HG02571 (cell line): ENCODE data around the gene WT1.
"Not testable (repeated sequence)": the region's sequence is repeated elsewhere in the genome, so short reads cannot be mapped to it uniquely, and the experiment has no call there.

ENCODE experiments used
- ATAC-seq: cut with Tn5 transposase; IDR thresholded peaks from one replicate; pipeline ENCODE4 v1.9.1; 2021; ENCODE audit warnings: mild to moderate bottlenecking, moderate library complexity; ENCODE audit not compliant: unreplicated experiment

The WT1 gene

GRCh38 chr11:32390712-32391111 is 44.6 kb downstream of the WT1 start:
- no peak for ATAC-seq

GRCh38 chr11:32388871-32389770 is 46.2 kb downstream of the WT1 start:
- ATAC-seq, result no peak

- no peak for ATAC-seq
These were observed 47.0 kb downstream of the WT1 start for GRCh38 chr11:32388365-32388764.

- no peak for ATAC-seq
These were observed 47.9 kb downstream of the WT1 start for GRCh38 chr11:32387411-32387810.

GRCh38 chr11:32386770-32387377 is 48.5 kb downstream of the WT1 start:
- no peak for ATAC-seq

GRCh38 chr11:32385998-32386397 is 49.3 kb downstream of the WT1 start:
- ATAC-seq, result no peak

- ATAC-seq, result no peak
These were observed 52.8 kb downstream of the WT1 start for GRCh38 chr11:32382339-32383049.

GRCh38 chr11:32381179-32381578 is 54.2 kb downstream of the WT1 start:
- no peak for ATAC-seq

GRCh38 chr11:32379719-32380118 is 55.6 kb downstream of the WT1 start:
- no peak for ATAC-seq

GRCh38 chr11:32375826-32376225 is 59.5 kb downstream of the WT1 start:
- ATAC-seq, result no peak

GRCh38 chr11:32374261-32374711 is 61.1 kb downstream of the WT1 start:
- ATAC-seq, result no peak

- not testable (repeated sequence) for ATAC-seq
These were observed 65.4 kb downstream of the WT1 start for GRCh38 chr11:32369987-32370386.

GRCh38 chr11:32366666-32367065 is 68.7 kb downstream of the WT1 start:
- no peak for ATAC-seq

- no peak for ATAC-seq
These were observed 70.1 kb downstream of the WT1 start for GRCh38 chr11:32365192-32365591.

GRCh38 chr11:32358729-32359128 is 76.6 kb downstream of the WT1 start:
- ATAC-seq, result no peak

GRCh38 chr11:32353884-32354283 is 81.5 kb downstream of the WT1 start:
- no peak for ATAC-seq

GRCh38 chr11:32348502-32348901 is 86.8 kb downstream of the WT1 start:
- ATAC-seq, result no peak

GRCh38 chr11:32344946-32345345 is 90.4 kb downstream of the WT1 start:
- ATAC-seq, result no peak

GRCh38 chr11:32343325-32344008 is 91.9 kb downstream of the WT1 start:
- ATAC-seq, result no peak

- no peak for ATAC-seq
These were observed 93.4 kb downstream of the WT1 start for GRCh38 chr11:32341620-32342613.
